Measurements from ENCODE around the gene EMC10. TPM values are rescaled to one million over a fixed set of nuclear protein-coding genes. Genes with fewer than 3 reads are reported as not detected.
"Not testable (repeated sequence)": the region's sequence is repeated elsewhere in the genome, so short reads cannot be mapped to it uniquely, and the experiment has no call there.

EMC10 gene
- total RNA-seq, 2 experiments from 2014 or later: 80.0 to 80.3 TPM

- intact Hi-C loops (cut with DNase I, micrococcal nuclease): no loop called here
- ChIA-PET POLR2A (no interaction called here), CTCF (no interaction called here)
- Mint-ChIP-seq H3K27me3 (peaks cover 27% of the 10 kb centered on the region), H3K27ac (no peak overlapping the region), H3K9me3 (no peaks in the 10 kb centered on the region), H3K4me3 (no peak overlapping the region), H3K4me1 (ENCODE audit: low read depth) (no peaks in the 10 kb centered on the region), H3K36me3 (ENCODE audit: low read depth) (no peaks in the 10 kb centered on the region)
- Histone ChIP-seq H3K36me3 (ENCODE audit: insufficient read depth, low read length) (no peaks in the 10 kb centered on the region), H3K27ac (ENCODE audit: low read depth in 1 of 2, low read length in 2 of 2) (no peak overlapping the region), H3K27me3 (ENCODE audit: control insufficient read depth in 1 of 2, insufficient read depth in 2 of 2, low read length in 2 of 2) (no peaks in the 10 kb centered on the region), H3K4me3 (ENCODE audit: low read length) (no peak overlapping the region), H3K9me3 (ENCODE audit: control insufficient read depth in 1 of 2, insufficient read depth in 1 of 2, low read length in 2 of 2) (no peaks in the 10 kb centered on the region), H3K4me1 (ENCODE audit: insufficient read depth, low read length) (no peaks in the 10 kb centered on the region)
- DNase-seq (no peak), ATAC-seq (ENCODE audit: poor library complexity) (no peak)
- TF ChIP-seq CTCF (IDR thresholded peaks at IDR 0.05): no peak
Observed at GRCh38 chr19:50466706-50467039, 9.6 kb upstream of the EMC10 start.

GRCh38 chr19:50467566-50467965, 8.7 kb upstream of the EMC10 start:
- DNase-seq: peak in 1 of 14 experiments; percentile 12
- no peaks in the 10 kb centered on the region for H3K36me3 ChIP-seq (ENCODE audit: insufficient read depth, low read length)
- no peaks in the 10 kb centered on the region for H3K4me1 ChIP-seq (ENCODE audit: insufficient read depth, low read length)
- no peak for TF ChIP-seq CTCF (IDR thresholded peaks at IDR 0.05)
- no peaks in the 10 kb centered on the region for H3K27me3 ChIP-seq (ENCODE audit: control insufficient read depth in 1 of 2, insufficient read depth in 2 of 2, low read length in 2 of 2)
- no peak for ATAC-seq (ENCODE audit: poor library complexity)
- no peaks in the 10 kb centered on the region for H3K9me3 Mint-ChIP-seq
- H3K4me3 Mint-ChIP-seq: no peak overlapping the region
- intact Hi-C loops (cut with DNase I, micrococcal nuclease): no loop called here
- H3K27ac Mint-ChIP-seq: no peak overlapping the region
- no peak overlapping the region for H3K4me3 ChIP-seq (ENCODE audit: low read length)
- CTCF ChIA-PET: no interaction called here
- POLR2A ChIA-PET: no interaction called here
- no peak overlapping the region for H3K27ac ChIP-seq (ENCODE audit: low read depth in 1 of 2, low read length in 2 of 2)
- no peaks in the 10 kb centered on the region for H3K36me3 Mint-ChIP-seq (ENCODE audit: low read depth)
- H3K4me1 Mint-ChIP-seq (ENCODE audit: low read depth): no peaks in the 10 kb centered on the region
- H3K9me3 ChIP-seq (ENCODE audit: control insufficient read depth in 1 of 2, insufficient read depth in 1 of 2, low read length in 2 of 2): no peaks in the 10 kb centered on the region
- H3K27me3 Mint-ChIP-seq: peaks cover 22% of the 10 kb centered on the region

- intact Hi-C loops (cut with DNase I, micrococcal nuclease): no loop called here
- no peak overlapping the region for H3K4me3 Mint-ChIP-seq
- ChIA-PET CTCF (no interaction called here), POLR2A (no interaction called here)
- H3K36me3 Mint-ChIP-seq (ENCODE audit: low read depth): no peaks in the 10 kb centered on the region
- TF ChIP-seq CTCF (IDR thresholded peaks at IDR 0.05): no peak
- no peaks in the 10 kb centered on the region for H3K9me3 ChIP-seq (ENCODE audit: control insufficient read depth in 1 of 2, insufficient read depth in 1 of 2, low read length in 2 of 2)
- DNase-seq (no peak), ATAC-seq (ENCODE audit: poor library complexity) (no peak)
- H3K4me3 ChIP-seq (ENCODE audit: low read length): no peak overlapping the region
- no peak overlapping the region for H3K27ac Mint-ChIP-seq
- H3K27me3 Mint-ChIP-seq: peaks cover 13% of the 10 kb centered on the region
- H3K4me1 Mint-ChIP-seq (ENCODE audit: low read depth): no peaks in the 10 kb centered on the region
- H3K9me3 Mint-ChIP-seq: no peaks in the 10 kb centered on the region
- no peaks in the 10 kb centered on the region for H3K27me3 ChIP-seq (ENCODE audit: control insufficient read depth in 1 of 2, insufficient read depth in 2 of 2, low read length in 2 of 2)
- H3K36me3 ChIP-seq (ENCODE audit: insufficient read depth, low read length): no peaks in the 10 kb centered on the region
- no peaks in the 10 kb centered on the region for H3K4me1 ChIP-seq (ENCODE audit: insufficient read depth, low read length)
- no peak overlapping the region for H3K27ac ChIP-seq (ENCODE audit: low read depth in 1 of 2, low read length in 2 of 2)
Observed at GRCh38 chr19:50468818-50469217, 7.5 kb upstream of the EMC10 start.

- intact Hi-C loops (cut with DNase I, micrococcal nuclease); H3K27me3 ChIP-seq (ENCODE audit: control insufficient read depth in 1 of 2, insufficient read depth in 2 of 2, low read length in 2 of 2); H3K9me3 Mint-ChIP-seq; H3K4me3 ChIP-seq (ENCODE audit: low read length); H3K4me3 Mint-ChIP-seq; ATAC-seq (ENCODE audit: poor library complexity); DNase-seq; H3K27ac Mint-ChIP-seq; H3K27ac ChIP-seq (ENCODE audit: low read depth in 1 of 2, low read length in 2 of 2); CTCF ChIA-PET; H3K36me3 ChIP-seq (ENCODE audit: insufficient read depth, low read length); H3K27me3 Mint-ChIP-seq; H3K9me3 ChIP-seq (ENCODE audit: control insufficient read depth in 1 of 2, insufficient read depth in 1 of 2, low read length in 2 of 2): not testable (repeated sequence)
- Mint-ChIP-seq H3K36me3 (ENCODE audit: low read depth) (peaks cover 28% of the 10 kb centered on the region), H3K4me1 (ENCODE audit: low read depth) (peaks cover 22% of the 10 kb centered on the region)
- POLR2A ChIA-PET: interaction anchor here (0.6 to 1.4 kb wide), 2 partner anchors 115 to 116 kb away, joined by 4 read pairs; no protein-coding TSS in a partner anchor
- H3K4me1 ChIP-seq (ENCODE audit: insufficient read depth, low read length): peaks cover 28% of the 10 kb centered on the region
Observed at GRCh38 chr19:50473336-50473735, 3.0 kb upstream of the EMC10 start.
